Stimulated activated CD8-positive, alpha-beta memory T cell treated with anti-CD3 and anti-CD28 coated beads, Interleukin-2, amount 100 ng/mL, for 1 hour (primary cell): ENCODE measurements around the gene ERCC3.
"Not testable (repeated sequence)": the region's sequence is repeated elsewhere in the genome, so short reads cannot be mapped to it uniquely, and the experiment has no call there.

Experiments
- DNase-seq, 2 donors: peaks; one replicate each; pipeline ENCODE4 v3.0.0-alpha.2; 2020; ENCODE audit warnings: low read depth in 2 of 2

ERCC3 gene

DNA sequence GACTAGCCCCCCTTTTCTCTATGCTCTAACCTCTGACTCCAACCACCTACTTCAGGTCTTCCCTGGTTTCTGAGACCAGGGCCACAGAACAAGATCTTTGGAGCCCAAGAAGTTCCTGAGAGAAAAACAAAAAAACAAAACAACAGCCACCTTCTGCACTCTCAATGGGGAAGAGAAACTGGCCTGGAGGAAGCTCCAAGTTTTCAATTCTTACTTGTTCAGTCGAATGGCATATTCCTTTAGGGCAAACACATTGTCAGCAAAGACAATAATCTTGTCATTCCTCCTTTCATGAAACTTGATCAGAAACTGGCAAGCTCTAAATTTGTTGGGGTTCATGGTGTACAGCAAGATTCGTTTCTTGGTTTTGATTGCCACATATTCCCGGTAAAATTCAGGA lies 15.0 kb downstream of the ERCC3 start:
- no peak for DNase-seq

DNA sequence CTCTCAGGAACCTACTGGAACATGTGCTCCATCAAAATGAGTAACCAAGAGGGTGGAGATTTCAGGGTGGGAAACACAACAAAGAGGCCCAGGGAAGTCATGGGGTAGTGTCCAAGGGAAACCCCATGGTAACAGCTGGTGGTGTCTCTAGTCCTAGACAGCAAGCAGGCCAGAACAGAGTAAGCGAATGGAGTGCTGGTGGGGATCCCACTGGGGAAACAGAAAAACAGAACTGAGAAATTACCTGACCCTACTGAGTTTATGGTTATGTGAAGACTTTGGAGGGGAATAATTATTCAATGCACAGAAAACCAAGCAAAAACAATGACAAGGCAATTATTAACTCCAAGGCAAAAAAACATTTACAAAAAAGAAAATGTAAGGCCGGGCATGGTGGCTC lies 16.9 kb downstream of the ERCC3 start:
- DNase-seq = no peak

DNA sequence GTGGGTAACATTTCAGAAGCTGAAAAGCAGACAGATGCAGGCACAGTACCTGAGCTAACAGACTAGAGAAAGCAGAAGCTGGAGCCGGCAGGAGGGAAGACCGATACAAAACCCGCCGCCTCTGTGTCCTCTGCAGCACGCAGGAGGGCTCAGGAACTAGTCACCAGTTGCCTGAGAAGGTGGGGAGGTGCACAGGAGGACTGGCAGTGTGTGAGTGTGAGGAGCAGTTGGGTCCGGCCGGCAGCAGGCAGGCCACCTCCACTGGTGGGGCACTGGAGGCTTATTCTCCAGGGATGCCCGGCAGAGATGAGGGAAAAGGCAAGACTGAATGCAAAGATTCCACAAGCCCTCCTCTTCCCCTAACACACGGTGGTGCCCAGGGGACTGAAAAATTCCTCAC lies 18.2 kb downstream of the ERCC3 start:
- no peak for DNase-seq

DNA sequence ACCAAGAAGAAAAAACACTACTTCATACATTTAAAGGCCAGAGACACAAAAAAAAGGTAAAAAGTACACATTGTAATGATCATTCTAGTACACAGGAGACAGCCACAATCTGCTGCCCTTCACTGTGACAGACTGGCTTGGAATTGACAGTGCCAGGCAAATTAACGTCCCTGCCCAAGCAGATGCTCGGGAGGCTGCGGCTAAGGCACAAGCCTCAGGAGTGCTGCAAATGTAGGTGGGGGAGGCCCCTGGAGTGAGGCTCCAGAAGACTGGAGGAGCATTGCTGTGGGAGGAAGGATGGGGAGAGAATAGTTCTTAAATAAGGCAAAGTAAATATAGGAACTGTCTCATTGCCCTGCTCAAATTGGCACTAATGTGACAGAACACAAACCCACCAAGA lies 18.6 kb downstream of the ERCC3 start:
- DNase-seq = no peak

DNA sequence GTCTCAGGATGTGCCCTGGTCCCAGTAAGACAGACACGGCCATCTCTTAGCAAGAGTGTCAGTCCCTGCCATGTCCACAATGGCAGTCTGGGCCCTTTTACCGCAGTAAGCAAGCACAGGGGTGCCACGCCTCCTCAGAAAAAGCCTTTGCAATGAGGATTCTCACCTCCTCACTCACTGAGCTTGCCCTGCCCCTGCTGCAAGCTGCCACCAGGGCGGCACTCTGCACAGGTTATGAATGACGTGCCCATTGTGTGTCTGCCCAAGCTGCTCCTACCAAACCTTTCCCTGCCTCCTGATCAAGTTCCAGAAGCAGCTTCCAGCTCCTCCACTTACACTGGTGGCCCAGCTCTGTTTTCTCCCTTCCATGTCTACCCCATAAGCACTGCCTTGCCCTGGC lies 23.3 kb downstream of the ERCC3 start:
- DNase-seq = no peak

DNA sequence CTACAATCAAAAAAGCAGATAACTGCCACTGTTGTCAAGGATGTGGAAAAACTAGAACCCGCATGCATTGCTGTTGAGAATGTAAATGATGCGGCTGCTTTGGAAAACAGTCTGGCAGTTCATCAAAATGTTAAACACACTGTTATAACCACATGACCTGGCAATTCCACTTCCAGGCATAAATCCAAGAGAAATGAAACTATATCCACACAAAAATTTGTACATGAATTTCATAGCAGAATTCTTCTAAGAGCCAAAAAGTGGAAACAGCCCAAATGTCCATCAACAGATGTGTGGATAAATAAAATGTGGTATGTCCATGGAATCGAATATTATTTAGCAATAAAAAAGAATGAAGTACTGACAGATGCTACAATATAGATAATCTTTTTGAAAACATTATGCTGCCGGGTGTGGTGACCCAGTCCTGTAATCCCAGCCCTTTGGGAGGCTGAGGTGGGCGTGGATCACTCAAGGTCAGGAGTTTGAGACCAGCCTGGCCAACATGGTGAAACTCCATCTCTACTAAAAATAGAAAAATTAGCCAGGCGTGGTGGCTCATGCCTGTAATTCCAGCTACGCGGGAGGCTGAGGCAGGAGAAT lies 32.0 kb downstream of the ERCC3 start:
- DNase-seq = no peak

DNA sequence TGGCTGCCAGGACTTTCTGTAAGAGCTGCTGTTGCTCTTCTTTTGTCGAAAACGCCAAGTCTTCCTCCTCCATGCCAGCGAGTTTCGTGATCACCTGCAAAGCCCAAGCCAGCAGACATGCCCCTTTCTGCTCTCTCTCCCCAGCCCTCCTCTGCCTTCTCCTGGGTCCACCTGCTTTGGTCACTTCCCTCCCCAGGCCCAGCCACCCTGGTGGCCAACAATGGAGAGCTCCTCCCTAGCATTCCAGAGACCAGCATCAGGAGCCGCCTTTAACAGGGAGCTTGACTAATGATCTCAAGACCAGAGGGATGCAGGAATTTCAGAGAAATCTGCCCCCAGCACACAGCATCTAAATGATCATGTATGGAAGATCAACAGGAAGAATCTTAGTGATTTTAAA lies 34.6 kb downstream of the ERCC3 start:
- no peak for DNase-seq

DNA sequence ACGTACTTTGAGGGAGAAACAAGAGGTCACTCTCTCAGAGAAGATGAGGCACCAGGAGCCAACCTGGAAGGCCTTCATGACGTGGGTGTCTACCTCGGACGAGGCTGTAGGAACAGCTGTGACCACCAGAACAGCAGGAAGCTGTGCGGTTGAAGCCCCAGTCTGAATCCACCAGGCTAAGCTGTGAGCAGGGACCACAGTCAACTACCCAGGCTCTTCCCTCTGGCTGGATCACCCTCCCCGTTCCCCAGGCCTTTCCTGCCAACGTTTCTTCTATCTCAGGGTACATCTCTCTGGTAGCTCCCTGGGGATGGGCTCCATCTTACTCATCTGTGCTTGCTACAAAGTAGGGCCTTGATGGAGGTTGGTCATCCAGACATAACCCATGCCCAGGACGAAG lies 37.1 kb downstream of the ERCC3 start:
- no peak for DNase-seq

DNA sequence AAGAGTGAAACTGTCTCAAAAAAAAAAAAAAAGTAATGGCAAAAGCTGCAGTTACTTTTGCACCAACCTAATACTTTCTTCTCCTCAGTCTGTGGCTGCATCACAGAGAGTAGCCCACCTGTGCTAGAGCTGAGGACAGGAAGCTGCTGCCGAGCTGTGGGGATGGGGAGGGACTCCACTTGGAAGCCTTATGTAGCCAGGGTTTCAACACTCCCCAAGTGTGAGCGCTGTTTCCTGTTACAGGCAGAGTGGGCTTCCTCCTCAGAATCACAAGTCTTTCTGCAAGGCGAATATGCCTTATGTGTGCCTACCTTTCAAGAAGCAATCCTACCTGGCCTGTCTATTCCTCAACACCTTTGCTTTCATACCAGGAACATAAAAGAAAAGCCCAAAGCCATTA lies 37.6 kb downstream of the ERCC3 start:
- DNase-seq = no peak

DNA sequence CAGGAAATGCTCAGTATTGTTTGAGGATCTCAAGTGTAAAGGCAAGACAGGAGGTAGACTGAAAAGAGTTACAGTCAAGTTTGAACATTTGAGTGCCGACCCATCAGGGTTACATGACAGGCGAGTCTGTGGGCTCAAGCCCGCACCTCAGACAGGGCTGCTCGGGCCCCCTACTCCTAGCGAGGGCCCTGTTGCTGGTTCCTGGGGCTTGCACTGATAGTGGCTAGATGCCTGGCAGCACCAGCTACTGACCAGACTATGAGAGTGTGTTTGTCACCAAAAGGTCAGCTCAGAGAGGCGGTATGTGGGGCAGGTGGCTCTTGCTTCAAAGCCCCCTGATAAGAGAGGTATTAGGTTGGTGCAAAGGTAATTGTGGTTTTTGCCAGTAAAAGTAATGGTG lies 38.2 kb downstream of the ERCC3 start:
- no peak for DNase-seq

DNA sequence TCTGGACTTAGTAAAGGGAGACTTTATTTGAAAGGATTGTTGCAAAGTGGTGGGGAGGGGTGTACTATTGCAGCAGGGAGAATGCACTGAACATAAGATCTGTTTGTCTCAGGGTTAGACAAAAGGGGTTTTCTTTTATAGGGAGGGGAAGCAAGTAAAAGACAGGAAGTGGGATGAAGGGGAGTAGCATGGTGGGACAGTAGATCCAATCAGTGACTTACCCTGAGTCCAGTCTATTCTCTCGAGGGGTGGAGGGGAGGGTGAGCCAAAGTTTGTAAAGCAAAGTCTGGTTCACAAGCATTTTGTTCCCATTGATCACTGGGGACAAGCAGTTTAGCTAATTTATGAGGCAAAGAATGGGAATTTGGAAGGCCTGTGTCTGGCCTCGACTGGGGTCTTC lies 38.8 kb downstream of the ERCC3 start:
- DNase-seq = no peak

DNA sequence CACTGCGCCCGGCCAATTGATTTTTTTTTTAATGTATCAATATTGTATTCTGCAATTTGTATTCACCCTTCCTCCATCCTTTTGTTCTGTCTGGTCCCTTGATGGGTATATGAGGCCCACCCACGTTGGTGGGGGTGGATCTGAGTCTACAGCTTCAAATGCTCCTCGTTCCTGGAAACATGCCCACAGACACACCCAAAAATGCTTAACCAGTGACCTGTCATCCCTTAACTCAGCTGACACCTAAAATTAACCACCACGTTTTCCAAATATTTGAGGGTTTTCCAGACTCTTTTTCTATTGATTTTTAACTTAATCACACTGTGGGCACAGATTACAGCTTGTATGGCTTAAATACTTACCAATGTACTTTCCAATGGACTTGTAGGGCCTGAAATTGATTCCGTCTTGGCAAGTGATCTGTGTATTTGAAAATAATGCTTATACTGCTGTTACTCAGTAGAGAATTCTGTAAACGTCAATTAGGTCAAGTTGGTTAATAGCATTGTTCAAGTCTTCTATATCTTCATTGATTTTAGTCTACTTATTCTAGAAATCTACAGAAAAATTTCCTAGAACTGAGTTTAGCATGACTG lies 39.5 kb downstream of the ERCC3 start:
- no peak for DNase-seq

DNA sequence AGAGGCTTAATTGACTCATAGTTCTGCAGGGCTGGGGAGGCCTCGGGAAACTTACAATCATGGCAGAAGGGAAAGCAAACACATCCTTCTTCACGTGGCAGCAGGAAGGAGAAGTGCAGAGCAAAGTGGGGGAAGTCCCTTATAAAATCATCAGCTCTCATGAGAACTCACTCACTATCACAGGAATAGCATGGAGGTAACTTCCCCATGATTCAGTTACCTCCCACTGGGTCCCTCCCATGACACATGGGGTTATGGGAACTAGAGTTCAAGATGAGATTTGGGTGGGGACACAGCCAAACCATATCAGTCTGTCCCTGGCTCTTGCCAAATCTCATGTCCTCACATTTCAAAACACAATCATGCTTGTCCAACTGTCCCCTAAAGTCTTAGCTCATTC lies 52.8 kb downstream of the ERCC3 start:
- DNase-seq = not testable (repeated sequence)

DNA sequence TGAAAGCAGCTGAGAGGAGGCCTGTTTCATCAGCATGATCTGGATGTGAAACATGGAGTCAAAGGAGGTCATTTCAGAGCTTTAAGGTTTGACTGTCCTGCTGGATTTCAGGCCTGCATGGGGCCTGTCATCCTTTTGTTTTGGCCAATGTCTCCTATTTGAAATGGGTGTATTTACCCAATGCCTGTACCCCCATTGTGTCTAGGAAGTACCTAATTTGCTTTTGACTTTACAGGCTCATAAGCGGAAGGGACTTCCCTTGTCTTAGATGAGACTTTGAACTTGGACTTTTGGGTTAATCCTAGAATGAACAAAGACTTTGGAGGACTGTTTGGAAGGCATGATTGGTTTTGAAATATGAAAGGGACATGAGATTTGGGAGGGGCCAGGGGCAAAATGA lies 54.5 kb downstream of the ERCC3 start:
- DNase-seq = no peak

DNA sequence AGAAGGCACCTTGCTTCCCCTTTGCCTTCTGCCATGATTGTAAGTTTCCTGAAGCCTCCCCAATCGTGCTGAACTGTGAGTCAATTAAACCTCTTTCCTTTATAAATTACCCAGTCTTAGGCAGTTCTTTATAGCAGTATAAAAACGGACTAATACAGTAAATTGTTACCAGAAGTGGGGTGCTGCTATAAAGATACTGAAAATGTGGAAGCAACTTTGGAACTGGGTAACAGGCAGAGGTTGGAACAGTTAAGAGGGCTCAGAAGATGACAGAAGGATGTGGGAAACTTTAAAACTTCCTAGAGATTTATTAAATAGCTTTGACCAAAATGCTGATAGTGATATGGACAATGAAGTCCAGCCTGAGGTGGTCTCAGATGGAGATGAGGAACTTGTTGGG lies 56.2 kb downstream of the ERCC3 start:
- not testable (repeated sequence) for DNase-seq

DNA sequence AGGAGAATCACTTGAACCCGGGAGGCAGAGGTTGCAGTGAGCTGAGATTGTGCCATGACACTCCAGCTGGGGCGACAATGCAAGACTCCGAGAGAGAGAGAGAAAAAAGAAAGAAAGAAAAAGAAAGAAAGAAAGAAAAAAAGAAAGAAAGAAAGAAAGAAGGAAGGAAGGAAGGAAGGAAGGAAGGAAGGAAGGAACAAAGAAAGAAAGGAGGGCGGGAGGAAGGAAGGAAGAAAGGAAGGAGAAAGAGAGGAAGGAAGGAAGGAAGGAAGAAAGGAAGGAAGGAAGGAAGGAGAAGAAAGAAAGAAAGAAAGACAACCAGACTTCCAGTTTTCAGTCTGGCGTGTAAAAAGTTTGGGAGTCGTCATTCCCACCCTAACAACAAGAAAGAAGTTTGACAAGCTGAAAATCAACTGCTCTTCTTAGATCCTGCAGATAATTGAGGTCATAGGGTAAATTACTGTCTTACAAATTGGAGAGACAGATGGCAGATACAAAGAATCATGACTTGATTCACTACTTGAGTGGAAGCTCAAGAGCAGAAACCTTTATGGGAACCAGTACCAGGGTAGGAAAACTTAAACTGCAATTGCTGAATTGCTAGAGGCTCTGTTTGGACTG lies 58.8 kb downstream of the ERCC3 start:
- DNase-seq = no peak

DNA sequence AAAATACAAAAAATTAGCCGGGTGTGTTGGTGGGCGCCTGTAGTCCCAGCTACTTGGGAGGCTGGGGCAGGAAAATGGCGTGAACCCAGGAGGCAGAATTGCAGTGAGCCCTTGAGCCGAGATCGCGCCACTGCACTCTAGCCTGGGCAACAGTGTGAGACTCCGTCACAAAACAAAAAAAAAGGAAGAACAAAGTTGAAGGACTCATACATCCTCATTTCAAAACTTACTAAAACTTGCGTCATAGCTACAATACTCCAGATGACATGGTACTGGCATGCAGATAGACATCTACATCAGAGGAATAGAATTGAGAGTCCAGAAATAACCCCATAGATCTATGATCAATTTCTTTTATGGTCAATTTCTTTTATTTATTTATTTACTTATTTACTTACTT lies 60.2 kb downstream of the ERCC3 start:
- no peak for DNase-seq

DNA sequence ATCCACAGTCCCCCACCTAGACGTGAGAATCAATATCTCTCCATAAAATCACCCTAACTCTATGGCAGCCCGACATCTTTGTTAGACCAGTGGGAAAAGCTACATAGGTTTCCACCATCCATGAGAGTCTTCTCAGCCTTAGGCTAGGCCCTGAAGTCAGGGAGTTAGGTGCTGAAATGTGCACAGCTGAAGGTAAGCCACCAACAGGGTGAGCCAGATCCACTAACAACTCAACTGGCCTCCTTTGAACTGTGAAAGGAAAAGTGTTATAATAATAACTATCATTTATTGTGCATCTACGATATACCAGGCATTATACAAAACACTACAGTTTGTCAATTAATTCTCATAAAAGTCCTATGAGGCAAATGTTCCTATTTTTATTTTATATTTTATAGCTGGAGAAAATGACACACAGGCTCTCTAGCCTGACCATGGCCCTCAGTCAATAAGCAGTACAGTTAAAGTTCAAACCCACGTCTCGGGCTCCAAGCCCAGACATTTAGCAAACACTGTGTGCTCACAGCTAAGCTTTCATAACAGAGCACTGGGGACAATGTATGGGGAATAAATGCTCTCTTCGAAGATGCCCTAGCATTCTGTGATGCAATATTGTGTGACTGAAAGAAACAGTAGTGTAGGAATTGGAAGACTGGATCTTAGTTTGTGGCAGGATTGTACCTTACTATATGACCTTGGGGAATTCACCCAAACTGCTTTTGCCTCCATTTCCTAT lies 62.6 kb downstream of the ERCC3 start:
- DNase-seq = no peak

DNA sequence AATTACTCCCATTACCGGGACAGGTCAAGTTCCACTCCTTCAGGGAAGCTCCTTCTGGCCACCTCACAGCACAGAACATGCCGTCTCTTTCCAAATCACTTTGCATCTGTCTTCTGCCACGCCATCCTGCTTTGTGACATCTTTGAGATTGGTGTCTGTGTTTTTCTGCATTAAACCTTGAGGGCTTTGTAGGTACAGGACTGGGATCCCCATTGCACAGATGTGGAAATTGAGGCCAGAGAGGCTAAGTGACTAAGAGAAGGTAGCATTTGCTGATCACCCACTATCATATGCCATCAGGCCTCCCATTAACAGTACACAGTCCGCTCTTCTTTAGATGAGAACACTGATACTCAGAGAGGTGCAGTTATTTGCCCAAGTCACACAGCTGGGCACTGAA lies 64.4 kb downstream of the ERCC3 start:
- DNase-seq = no peak

DNA sequence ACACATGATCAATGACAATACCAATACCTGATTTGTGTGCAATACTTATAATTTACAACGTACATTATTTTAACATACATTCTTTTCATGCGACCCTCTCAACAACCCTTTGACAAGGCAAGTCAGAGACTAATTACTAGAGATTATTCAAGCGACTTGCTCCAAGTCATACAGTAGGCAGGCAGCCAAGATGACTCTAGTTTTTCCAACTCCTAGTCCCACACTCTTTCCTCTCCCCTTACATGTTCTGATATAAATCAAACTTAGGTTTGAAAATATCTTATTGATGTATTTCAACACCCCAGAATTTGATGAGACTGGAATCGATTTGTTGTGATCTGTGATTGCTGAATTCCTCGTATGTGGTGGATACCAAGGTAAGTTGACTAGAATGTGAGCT lies 65.8 kb downstream of the ERCC3 start:
- DNase-seq = no peak

DNA sequence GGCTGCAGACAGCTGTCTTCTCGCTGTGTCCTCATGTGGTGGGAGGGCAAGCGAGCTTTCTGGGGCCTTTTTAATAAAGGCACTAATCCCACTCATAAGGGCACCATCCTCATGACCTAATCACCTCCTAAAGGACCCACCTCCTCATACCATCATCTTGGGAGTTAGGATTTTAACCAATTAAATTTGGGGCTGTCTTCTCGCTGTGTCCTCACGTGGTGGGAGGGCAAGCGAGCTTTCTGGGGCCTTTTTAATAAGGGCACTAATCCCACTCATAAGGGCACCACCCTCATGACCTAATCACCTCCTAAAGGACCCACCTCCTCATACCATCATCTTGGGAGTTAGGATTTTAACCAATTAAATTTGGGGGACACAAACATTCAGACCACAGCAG lies 66.7 kb downstream of the ERCC3 start:
- not testable (repeated sequence) for DNase-seq

DNA sequence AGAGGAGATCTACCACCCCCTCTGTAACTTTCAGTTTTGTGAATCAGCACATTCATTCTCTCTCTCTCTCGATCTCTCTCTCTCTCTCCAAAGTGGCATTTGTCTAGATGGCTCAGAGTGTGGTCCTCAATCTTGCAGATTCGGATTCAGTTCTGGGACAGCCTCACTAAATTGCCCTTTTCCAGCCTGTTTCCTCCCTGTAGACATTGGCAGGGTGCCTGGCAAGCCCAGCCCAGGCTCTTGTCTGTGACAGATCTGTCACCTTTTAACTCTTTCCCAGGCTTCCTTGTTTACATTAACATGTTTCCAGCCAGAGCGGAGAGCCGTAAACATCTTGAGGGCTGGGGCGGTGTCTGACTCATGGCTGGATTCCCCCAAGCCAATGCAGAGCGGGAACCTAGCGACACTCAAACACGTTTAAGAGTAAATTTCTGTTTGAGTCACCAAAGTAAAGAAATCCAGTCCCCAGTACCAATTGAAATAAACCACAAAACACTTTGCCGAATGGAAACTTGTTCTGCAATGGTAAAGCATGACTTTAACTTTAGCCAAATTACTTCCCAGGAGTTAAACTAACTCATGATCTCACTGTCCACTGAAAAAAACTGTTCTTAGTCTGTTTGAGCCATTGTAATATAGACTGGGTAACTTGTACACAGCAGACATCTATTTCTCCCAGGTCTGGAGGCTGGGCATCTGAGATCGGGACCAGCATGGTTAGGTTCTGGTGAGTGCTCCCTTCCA lies 67.3 kb downstream of the ERCC3 start:
- DNase-seq = no peak
